Keratinocyte (primary cell): ENCODE data around the gene IL11. TPM values are rescaled to one million over a fixed set of nuclear protein-coding genes. Genes with fewer than 3 reads are reported as not detected.

Experiments used
- DNase-seq: peaks from one replicate; pipeline ENCODE4 v3.0.0-alpha.2; 2011; ENCODE audit warnings: low read depth, missing footprints, low spot score
- FAIRE-seq: peaks from 2 replicates; lab custom pipeline; 2011; peaks lifted over from hg19 to GRCh38; lab: Jason Lieb, UNC
- H2AFZ ChIP-seq: 2 replicates; pipeline ENCODE4 v1.6.0; 2012; ENCODE audit warnings: low read length, control low read depth, inconsistent platforms; ENCODE audit not compliant: control insufficient read depth
- H3K27ac ChIP-seq: 2 replicates; pipeline ENCODE4 v1.5.1; 2011; ENCODE audit warnings: low read length; ENCODE audit not compliant: control insufficient read depth, insufficient read depth
- H3K27me3 ChIP-seq: 3 replicates; pipeline ENCODE4 v1.6.0; 2011; ENCODE audit warnings: low read length; ENCODE audit not compliant: control insufficient read depth, insufficient read depth; ENCODE audit errors: extremely low read depth
- H3K36me3 ChIP-seq, 2 experiments: 2 replicates in 1 of 2; 3 replicates in 1 of 2; pipeline ENCODE4 v1.5.1; 2011; ENCODE audit warnings: low read length in 2 of 2, mild to moderate bottlenecking in 1 of 2; ENCODE audit not compliant: control insufficient read depth in 2 of 2, insufficient read depth in 2 of 2; ENCODE audit errors: extremely low read depth in 1 of 2
- H3K4me1 ChIP-seq: 3 replicates; pipeline ENCODE4 v1.5.1; 2011; ENCODE audit warnings: low read length; ENCODE audit not compliant: control insufficient read depth, insufficient read depth; ENCODE audit errors: extremely low read depth
- H3K4me2 ChIP-seq: 3 replicates; pipeline ENCODE4 v1.6.0; 2011; ENCODE audit warnings: low read depth, low read length; ENCODE audit not compliant: control insufficient read depth, insufficient read depth; ENCODE audit errors: extremely low read depth
- H3K4me3 ChIP-seq, 3 experiments: fragments of 200-600 bp in 1 of 3; sonication (generic) in 1 of 3; 2 replicates in 2 of 3; 3 replicates in 1 of 3; pipeline ENCODE4 v1.5.1; 2011 to 2016; ENCODE audit warnings: low read length in 3 of 3, mild to moderate bottlenecking in 3 of 3, control low read depth in 2 of 3, inconsistent platforms in 1 of 3, low read depth in 1 of 3, mixed read lengths in 1 of 3, mixed run types in 1 of 3, moderate library complexity in 1 of 3; ENCODE audit not compliant: control insufficient read depth in 2 of 3, insufficient read depth in 2 of 3; ENCODE audit errors: extremely low read depth in 1 of 3
- H3K79me2 ChIP-seq: 2 replicates; pipeline ENCODE4 v1.6.0; 2012; ENCODE audit warnings: low read length; ENCODE audit not compliant: control insufficient read depth, insufficient read depth
- H3K9ac ChIP-seq: 3 replicates; pipeline ENCODE4 v1.6.0; 2011; ENCODE audit warnings: low read length; ENCODE audit not compliant: control insufficient read depth, insufficient read depth; ENCODE audit errors: extremely low read depth
- H3K9me1 ChIP-seq: 3 replicates; pipeline ENCODE4 v1.6.0; 2011; ENCODE audit warnings: low read length; ENCODE audit not compliant: control insufficient read depth, insufficient read depth; ENCODE audit errors: extremely low read depth
- H3K9me3 ChIP-seq: 2 replicates; pipeline ENCODE4 v1.5.1; 2012; ENCODE audit warnings: low read depth, low read length; ENCODE audit not compliant: control insufficient read depth
- H4K20me1 ChIP-seq: 3 replicates; pipeline ENCODE4 v1.6.0; 2011; ENCODE audit warnings: low read length; ENCODE audit not compliant: control insufficient read depth, insufficient read depth; ENCODE audit errors: extremely low read depth
- EZH2 ChIP-seq: IDR thresholded peaks from one replicate; pipeline ENCODE4 v1.6.1; 2012; ENCODE audit warnings: inconsistent platforms, mild to moderate bottlenecking, low read length, moderate library complexity
- dilution Hi-C: fragments of 300-500 bp; cut with MboI; formaldehyde crosslinking; loops from one replicate; pipeline ENCODE4 v1.7.0; 2020; ENCODE audit warnings: low sequenced_read_pairs; ENCODE audit not compliant: extremely low pct_ligation_motif_present
- polyA plus RNA-seq, 5 experiments: library from polyadenylated mRNA; depleted of rRNA in 3 of 5; stranded (reverse) in 3 of 5; stranded (forward) in 1 of 5; unstranded in 1 of 5; fragments of >200 nt; gene quantifications; 1 replicate in 1 of 5; 2 replicates in 3 of 5; 3 replicates in 1 of 5; pipeline versions ENCODE4 v1.2.1 to v1.2.3, GENCODE V29; 2011 to 2012; ENCODE audit warnings: missing spikeins in 2 of 5, low read depth in 1 of 5, low replicate concordance in 1 of 5
- TF ChIP-seq, protein P1 (sequence below), 3 experiments: IDR thresholded peaks in 1 of 3; conservative IDR thresholded peaks in 1 of 3; optimal IDR thresholded peaks in 1 of 3; 2 replicates in 2 of 3; 3 replicates in 1 of 3; pipeline versions ENCODE3 to v1.5.1; 2011; ENCODE audit warnings: low read length in 3 of 3, mild to moderate bottlenecking in 3 of 3, moderate library complexity in 2 of 3, control low read depth in 1 of 3, inconsistent platforms in 1 of 3; ENCODE audit not compliant: insufficient read depth in 2 of 3; ENCODE audit errors: extremely low read depth in 1 of 3

IL11 gene
- polyA plus RNA-seq, 1 donor (not counting 4 experiments of a cell fraction or from before 2014, with no cell fraction given) = 2.2 TPM

DNA sequence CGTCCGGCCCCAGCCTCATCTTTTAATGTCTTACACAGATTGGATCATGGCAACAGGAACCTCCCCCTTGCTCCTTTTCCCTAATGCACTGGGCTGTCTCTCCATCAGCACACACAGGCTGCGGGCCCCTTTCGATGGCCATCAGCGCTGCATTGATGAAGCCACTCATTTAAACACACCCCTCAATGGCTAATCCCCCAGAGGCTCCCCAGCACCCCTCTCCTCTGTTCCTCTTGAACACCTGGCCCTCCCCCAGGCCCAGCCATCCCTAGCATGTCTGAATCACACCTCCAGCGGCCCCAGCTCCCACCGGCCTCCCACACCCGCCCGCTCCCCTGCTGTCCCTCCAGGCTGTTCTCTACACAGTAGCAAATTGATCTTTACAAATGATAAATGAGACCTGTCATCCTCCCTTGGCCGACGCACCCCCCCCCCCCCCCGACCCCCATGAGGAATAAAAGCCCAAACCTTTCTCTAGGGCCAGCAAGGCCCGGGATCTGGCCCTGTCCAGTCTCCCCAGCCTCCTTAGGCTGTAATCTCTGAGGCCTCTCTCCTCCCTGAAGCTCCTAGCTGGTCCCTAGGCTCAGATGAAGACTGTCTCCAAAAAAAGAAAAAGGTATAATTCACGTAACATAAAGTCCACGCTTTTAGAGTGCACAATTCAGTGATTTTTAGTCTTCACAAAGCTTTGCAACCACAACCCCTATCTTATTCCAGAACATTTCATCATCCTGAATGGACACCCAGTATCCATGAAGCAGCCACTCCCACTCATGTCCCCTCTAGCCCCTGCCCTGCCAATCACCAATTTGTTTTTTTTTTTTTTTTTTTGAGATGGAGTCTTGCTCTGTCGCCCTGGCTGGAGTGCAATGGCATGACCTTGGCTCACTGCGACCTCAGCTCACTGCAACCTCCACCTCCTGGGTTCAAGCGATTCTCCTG, 22.8 kb upstream of the IL11 start:
- Histone ChIP-seq H3K9me1 (peaks cover 6% of the 10 kb centered on the region), H2AFZ (no peak overlapping the region), H3K9me3 (no peaks in the 10 kb centered on the region), H3K27me3 (no peaks in the 10 kb centered on the region), H3K4me3 (no peak overlapping the region), H3K4me2 (no peak overlapping the region), H3K27ac (no peak overlapping the region), H3K4me1 (peaks cover 10% of the 10 kb centered on the region), H4K20me1 (peaks cover 25% of the 10 kb centered on the region), H3K36me3 (peaks cover 12 to 24% of the 10 kb centered on the region in 2 experiments), H3K9ac (no peak overlapping the region), H3K79me2 (peaks cover 19% of the 10 kb centered on the region)
- TF ChIP-seq, protein P1, sequence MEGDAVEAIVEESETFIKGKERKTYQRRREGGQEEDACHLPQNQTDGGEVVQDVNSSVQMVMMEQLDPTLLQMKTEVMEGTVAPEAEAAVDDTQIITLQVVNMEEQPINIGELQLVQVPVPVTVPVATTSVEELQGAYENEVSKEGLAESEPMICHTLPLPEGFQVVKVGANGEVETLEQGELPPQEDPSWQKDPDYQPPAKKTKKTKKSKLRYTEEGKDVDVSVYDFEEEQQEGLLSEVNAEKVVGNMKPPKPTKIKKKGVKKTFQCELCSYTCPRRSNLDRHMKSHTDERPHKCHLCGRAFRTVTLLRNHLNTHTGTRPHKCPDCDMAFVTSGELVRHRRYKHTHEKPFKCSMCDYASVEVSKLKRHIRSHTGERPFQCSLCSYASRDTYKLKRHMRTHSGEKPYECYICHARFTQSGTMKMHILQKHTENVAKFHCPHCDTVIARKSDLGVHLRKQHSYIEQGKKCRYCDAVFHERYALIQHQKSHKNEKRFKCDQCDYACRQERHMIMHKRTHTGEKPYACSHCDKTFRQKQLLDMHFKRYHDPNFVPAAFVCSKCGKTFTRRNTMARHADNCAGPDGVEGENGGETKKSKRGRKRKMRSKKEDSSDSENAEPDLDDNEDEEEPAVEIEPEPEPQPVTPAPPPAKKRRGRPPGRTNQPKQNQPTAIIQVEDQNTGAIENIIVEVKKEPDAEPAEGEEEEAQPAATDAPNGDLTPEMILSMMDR (optimal IDR thresholded peaks at IDR 0.05 in 1 of 3, IDR thresholded peaks at IDR 0.05 in 1 of 3, conservative IDR thresholded peaks at IDR 0.05 in 1 of 3; ENCODE audit: extremely low read depth in 1 of 3, insufficient read depth in 2 of 3, low read length in 3 of 3) = no peak
- no peak for TF ChIP-seq EZH2
- DNase-seq (no peak), FAIRE-seq (no peak)
- dilution Hi-C loops = no loop called here

DNA sequence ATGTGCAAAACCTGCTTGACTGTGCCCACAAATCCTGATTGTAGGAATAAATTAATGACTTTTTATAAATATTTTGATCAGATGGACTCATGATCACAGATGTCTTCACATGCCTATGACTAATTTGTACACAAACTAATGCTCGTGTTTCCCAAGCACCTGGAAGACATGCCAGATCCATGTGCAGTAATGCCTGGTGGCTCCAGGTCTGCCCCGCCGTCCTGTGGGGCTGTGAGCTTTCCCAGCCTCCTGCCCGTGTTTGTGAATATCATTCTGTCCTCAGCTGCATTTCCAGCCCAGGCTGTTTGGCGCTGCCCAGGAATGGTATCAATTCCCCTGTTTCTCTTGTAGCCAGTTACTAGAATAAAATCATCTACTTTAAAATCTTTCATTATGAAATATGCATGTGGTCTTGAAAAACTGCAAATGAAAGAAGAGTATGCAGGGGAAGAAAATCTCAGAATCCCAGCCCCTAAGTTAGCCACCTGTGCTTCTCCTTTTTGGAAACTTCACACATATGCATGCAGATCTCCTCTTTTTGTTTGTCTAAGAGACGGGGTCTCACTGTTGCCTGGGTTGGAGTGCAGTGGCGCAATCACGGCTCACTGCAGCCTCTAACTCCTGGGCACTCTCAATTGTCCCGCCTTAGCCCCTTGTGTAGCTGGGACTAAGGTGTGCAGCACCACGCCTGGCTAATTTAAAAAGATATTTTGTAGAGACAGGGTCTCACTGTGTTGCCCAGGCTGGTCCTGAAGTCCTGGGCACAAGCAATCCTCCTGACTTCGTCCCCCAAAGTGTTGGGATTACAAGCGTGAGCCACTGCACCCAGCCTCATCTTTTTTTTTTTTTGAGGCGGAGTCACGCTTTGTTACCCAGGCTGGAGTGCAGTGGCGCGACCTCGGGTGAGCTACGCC, 21.7 kb upstream of the IL11 start:
- Histone ChIP-seq H2AFZ (no peak overlapping the region), H3K4me3 (no peak overlapping the region), H3K36me3 (peaks cover 23 to 32% of the 10 kb centered on the region in 2 experiments), H3K4me1 (peaks cover 21% of the 10 kb centered on the region), H3K9me1 (peaks cover 12% of the 10 kb centered on the region), H4K20me1 (peaks cover 36% of the 10 kb centered on the region), H3K27me3 (no peaks in the 10 kb centered on the region), H3K9ac (no peak overlapping the region), H3K4me2 (no peak overlapping the region), H3K79me2 (peaks cover 31% of the 10 kb centered on the region), H3K27ac (no peak overlapping the region), H3K9me3 (no peaks in the 10 kb centered on the region)
- no peak for DNase-seq
- TF ChIP-seq, protein P1 (optimal IDR thresholded peaks at IDR 0.05 in 1 of 3, IDR thresholded peaks at IDR 0.05 in 1 of 3, conservative IDR thresholded peaks at IDR 0.05 in 1 of 3; ENCODE audit: extremely low read depth in 1 of 3, insufficient read depth in 2 of 3, low read length in 3 of 3) = no peak
- TF ChIP-seq EZH2 = no peak
- FAIRE-seq = no peak
- dilution Hi-C loops = no loop called here
